VCaP (cell line): Measurements from ENCODE around the gene OSCP1.

Experiments
- H3K27ac ChIP-seq: fragments of 450-650 bp; 2 replicates; pipeline ENCODE4 v1.5.1; 2017
- TF ChIP-seq, protein P1 (sequence below): fragments of 450-650 bp; conservative IDR thresholded peaks from 2 replicates; pipeline ENCODE4 v1.5.1; 2017; ENCODE audit warnings: mild to moderate bottlenecking, moderate library complexity

The OSCP1 gene

DNA sequence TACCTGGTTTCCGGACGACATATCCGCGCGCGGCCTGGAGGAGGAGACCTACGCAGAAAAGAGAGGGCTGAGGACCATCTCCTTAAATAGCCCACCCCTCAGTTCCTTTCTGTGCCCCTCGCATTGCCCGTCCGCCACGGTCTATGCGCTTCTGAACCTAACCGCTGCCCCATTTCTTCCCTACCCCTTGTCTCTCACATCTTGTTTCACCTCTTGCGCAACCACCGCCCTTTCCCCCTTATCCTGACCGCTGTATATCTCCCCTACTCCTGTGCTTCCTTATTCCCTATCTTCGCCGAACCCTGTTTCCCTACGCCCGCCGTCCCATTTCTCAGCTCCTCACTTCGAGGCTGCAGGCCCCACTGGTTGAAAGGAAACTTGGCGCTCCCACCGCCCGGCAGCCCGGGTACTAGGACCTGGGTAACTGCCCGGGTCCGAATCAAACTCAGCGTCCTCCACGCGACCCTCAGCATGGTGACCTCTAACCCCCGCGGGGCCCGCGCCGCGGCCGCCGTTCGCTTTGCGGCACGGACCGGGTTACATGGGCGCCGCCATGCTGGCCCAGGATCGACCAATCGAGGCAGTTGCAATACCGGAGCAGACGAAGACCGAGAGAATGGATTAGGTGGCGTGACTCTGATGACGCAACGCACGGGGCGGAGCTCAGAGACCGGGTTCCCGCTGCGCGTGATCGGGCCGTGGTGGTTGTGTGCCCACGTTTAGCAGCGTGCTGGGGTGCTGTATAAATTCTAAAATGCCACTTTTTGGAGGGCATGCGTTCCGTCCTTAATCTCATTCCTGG, 13.8 kb upstream of the OSCP1 start, which contains the start of gene MRPS15:
Gene MRPS15, minus strand, starts transcription at position 582 of the 802 bp plus-strand sequence. Its CDS starts 109 bp downstream, at position 473.
- peak within 1 kb of the TSS; percentile 87 for H3K27ac ChIP-seq
- TF ChIP-seq, protein P1, sequence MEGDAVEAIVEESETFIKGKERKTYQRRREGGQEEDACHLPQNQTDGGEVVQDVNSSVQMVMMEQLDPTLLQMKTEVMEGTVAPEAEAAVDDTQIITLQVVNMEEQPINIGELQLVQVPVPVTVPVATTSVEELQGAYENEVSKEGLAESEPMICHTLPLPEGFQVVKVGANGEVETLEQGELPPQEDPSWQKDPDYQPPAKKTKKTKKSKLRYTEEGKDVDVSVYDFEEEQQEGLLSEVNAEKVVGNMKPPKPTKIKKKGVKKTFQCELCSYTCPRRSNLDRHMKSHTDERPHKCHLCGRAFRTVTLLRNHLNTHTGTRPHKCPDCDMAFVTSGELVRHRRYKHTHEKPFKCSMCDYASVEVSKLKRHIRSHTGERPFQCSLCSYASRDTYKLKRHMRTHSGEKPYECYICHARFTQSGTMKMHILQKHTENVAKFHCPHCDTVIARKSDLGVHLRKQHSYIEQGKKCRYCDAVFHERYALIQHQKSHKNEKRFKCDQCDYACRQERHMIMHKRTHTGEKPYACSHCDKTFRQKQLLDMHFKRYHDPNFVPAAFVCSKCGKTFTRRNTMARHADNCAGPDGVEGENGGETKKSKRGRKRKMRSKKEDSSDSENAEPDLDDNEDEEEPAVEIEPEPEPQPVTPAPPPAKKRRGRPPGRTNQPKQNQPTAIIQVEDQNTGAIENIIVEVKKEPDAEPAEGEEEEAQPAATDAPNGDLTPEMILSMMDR = no peak

DNA sequence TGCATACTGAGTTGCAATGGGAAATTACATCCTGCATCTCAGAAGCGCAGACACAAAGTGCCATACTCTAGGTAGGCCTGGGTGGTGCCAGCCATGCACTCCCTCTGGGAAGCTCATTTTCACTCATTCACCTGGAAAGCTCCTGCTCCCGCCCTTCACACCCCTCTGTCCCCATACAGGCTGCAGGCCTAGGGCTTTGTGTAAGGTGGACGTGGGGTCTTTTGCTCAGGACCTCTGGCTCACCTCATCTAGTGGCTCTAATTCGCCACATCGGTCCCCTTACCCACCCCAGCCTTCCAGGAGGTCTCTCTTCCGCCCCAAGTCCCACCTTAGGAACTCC, 13.2 kb upstream of the OSCP1 start:
- TF ChIP-seq, protein P1 = no peak
- H3K27ac ChIP-seq = peak overlapping the region; percentile 87

DNA sequence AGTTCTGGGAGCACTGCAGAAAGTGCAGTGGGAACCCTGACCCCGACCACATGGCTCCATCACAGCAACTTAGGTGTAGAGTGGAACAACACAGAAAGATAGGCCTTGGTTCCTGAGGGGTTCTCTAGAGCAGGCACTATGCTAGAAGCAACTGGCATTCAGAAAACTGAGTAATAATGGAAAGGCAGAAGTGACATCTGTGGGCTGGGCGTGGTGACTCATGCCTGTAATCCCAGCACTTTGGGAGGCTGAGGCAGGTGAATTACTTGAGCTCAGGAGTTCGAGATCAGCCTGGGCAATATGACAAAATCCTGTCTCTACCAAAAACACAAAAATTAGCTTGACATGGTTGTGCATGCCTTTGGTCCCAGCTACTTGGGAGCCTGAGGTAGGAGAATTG, 8.7 kb upstream of the OSCP1 start:
- TF ChIP-seq, protein P1 = no peak
- no peak overlapping the region for H3K27ac ChIP-seq

DNA sequence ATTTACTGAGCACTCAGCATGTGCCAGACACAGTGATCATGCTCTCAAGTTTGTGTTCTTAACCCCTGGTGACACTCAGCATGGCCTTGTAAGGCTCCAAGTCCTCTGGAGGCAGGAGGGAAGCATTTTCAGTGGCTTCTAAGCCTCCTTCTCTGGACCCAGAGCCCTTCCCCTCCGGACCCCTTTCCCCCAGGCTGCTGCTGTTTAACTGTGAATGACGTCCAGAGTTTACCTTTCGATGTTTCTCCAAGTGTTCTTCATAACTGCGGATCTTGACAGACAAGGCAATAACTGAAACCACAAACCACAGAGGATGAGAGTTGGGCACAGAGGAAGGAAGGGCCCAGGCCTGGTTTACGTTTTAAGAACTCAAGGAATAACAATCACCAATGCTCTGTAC, 7.4 kb upstream of the OSCP1 start:
- TF ChIP-seq, protein P1 = no peak
- no peak overlapping the region for H3K27ac ChIP-seq

DNA sequence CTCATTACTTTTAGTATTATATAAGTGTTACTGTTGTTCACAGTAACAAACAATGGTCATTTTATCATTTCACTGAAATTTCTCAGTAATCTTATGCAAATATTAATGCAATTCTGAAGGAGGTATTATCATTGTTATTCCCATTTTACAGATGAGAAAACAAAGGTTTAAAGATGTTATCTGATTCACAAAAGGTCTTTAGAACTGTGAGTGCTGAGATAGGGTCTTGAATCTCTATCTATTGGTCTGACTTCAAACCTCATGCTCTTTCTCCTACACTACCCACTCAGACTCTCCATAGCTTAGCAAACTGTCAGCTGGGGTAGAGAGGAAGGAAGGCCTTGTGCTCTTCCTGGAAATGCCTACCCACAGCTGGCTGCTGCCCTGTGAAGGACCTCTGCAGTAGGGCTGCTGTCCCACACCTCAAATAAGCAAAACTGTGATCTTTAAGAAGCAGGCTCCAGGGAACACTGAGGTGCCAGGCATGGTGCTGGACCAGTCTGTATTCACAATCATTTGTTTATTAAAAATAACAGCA, 6.2 kb upstream of the OSCP1 start:
- TF ChIP-seq, protein P1 = no peak
- no peak overlapping the region for H3K27ac ChIP-seq

DNA sequence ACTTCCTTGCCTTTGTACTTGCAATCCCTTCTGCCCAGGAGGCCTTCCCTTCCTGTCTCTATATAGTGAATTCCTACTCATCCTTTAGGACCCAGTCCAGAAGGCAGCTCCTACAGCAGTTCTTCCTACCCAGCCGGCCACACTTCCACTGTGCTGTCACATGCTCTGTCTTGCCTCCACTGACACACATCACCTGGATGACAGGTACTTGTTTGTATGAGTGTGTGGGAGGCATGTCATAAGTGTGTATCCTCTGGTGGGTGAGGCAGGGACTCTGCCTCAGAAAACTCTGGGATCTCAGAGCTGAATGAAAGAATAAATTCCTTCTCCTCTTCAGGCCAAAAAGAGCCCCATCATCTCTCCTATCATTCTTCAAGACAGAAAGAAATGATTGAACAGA, 5.1 kb upstream of the OSCP1 start:
- no peak overlapping the region for H3K27ac ChIP-seq
- TF ChIP-seq, protein P1 = no peak

DNA sequence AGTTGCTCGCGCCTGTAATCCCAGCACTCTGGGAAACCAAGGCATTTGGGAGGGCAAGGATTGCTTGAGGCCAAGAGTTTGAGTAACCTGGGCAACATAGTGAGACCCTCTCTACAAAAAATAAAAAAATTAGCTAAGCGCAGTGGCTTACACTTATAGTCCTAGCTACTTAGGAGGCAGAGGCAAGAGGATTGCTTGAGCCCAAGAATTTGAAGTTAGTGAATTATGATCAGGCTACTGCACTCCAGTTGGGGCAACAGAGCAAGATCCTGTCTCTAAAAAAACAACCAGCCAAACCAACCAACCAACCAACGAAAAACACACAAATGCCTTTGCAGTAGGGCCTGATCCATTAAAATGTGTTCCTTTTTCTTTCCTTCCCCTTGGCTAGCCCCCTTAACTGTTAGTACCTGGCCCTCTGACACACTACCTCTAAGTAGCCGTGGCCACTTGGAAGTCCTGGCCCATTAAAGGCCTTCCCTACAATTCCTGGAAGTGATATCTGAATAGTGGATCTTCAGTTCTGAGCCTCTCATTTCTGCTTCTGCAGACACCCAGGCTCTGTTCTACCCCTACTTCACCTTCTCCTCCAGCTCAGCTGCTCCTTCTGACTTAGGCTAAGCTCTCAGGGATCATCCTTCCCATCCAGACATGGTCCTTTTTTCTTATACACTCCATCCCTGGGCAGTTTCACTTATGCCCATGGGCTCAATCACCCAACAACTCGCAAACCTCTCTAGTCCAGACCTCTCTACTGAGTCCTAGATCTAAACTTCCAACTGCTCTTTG, 3.5 kb upstream of the OSCP1 start:
- no peak overlapping the region for H3K27ac ChIP-seq
- TF ChIP-seq, protein P1 = no peak
